Nephron progenitor cell (in vitro differentiated cells): Measurements from ENCODE around the gene HRCT1.
A peak's percentile ranks its signal among the peaks of the same experiment; 100 is the strongest.
"Not testable (repeated sequence)": the region's sequence is repeated elsewhere in the genome, so short reads cannot be mapped to it uniquely, and the experiment has no call there.

Experiments
- DNase-seq: peaks from one replicate; pipeline ENCODE4 v3.0.0; 2021
- H3K27ac Mint-ChIP-seq: 2 replicates; pipeline ENCODE4 v1.8.0; 2021; ENCODE audit warnings: mild to moderate bottlenecking, moderate library complexity, mixed read lengths
- H3K27me3 Mint-ChIP-seq: 2 replicates; pipeline ENCODE4 v1.8.0; 2021; ENCODE audit warnings: mild to moderate bottlenecking, low read depth, mixed read lengths; ENCODE audit not compliant: poor library complexity
- H3K36me3 Mint-ChIP-seq: 2 replicates; pipeline ENCODE4 v1.8.0; 2021; ENCODE audit warnings: low read depth, mixed read lengths
- H3K4me1 Mint-ChIP-seq: 2 replicates; pipeline ENCODE4 v1.8.0; 2021; ENCODE audit warnings: mixed read lengths
- H3K4me3 Mint-ChIP-seq: 2 replicates; pipeline ENCODE4 v1.8.0; 2021; ENCODE audit warnings: mild to moderate bottlenecking, moderate library complexity, mixed read lengths
- H3K9me3 Mint-ChIP-seq: 2 replicates; pipeline ENCODE4 v1.8.0; 2021; ENCODE audit warnings: mild to moderate bottlenecking, moderate library complexity, mixed read lengths
- TF ChIP-seq, protein P1 (sequence below): fragments of 200-600 bp; sonication (generic); IDR thresholded peaks from 2 replicates; pipeline ENCODE4 v1.5.0; 2021; ENCODE audit warnings: antibody characterized with exemption

The HRCT1 gene

DNA sequence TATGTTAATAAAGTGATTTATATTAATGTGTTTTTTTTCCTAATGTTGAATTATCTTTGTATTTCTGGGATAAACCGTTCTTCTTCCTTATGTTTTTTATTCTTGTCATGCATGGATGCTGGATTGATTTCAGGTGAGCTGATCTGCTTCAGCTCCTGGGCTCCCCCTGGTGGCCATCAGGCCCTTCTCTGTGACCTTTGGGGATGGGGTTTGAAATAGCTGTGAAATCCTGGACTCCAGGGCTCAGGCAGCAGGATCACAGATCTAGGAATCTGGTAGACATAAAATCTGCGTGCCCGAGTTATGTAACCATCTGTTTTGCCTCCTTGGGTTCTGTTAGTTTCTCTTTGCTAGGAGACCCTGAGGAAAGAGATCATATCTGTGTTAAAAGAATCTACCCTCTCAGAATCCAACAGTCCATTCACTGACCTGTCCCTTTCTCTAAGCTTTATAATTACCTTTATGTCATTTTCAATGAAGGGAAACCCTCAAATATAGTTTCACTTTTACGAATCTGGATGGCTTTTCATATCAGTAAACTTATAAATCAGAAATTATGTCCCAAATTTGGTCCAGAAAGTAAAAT is 23.6 kb upstream of the HRCT1 start:
- Mint-ChIP-seq H3K9me3 (peaks cover 6% of the 10 kb centered on the region), H3K27ac (no peak overlapping the region), H3K4me1 (no peaks in the 10 kb centered on the region), H3K4me3 (no peak overlapping the region), H3K36me3 (no peaks in the 10 kb centered on the region), H3K27me3 (peaks cover 22% of the 10 kb centered on the region)
- peak; percentile 90 for DNase-seq
- TF ChIP-seq, protein P1, sequence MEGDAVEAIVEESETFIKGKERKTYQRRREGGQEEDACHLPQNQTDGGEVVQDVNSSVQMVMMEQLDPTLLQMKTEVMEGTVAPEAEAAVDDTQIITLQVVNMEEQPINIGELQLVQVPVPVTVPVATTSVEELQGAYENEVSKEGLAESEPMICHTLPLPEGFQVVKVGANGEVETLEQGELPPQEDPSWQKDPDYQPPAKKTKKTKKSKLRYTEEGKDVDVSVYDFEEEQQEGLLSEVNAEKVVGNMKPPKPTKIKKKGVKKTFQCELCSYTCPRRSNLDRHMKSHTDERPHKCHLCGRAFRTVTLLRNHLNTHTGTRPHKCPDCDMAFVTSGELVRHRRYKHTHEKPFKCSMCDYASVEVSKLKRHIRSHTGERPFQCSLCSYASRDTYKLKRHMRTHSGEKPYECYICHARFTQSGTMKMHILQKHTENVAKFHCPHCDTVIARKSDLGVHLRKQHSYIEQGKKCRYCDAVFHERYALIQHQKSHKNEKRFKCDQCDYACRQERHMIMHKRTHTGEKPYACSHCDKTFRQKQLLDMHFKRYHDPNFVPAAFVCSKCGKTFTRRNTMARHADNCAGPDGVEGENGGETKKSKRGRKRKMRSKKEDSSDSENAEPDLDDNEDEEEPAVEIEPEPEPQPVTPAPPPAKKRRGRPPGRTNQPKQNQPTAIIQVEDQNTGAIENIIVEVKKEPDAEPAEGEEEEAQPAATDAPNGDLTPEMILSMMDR = peak; percentile 99

DNA sequence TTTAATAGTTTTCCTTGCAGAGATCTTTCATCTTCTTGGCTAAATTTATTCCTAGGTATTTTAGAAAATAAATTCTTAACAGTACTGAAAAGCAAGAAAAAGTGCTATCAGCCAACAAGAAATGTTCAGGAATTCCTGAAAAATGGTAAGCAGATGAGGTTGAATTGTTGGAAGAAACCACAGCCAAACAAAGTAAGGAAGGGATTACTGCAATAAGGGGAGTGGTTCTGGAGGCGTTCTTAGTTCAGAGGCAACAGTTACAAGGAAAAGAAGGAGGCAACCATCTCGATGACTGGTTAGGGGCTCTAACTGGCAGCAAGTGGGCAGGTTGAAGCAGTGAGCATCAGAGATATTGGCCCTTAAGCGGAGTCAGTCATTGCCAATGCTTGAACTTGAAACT is 23.0 kb upstream of the HRCT1 start:
- Mint-ChIP-seq H3K27me3 (peaks cover 16% of the 10 kb centered on the region), H3K36me3 (no peaks in the 10 kb centered on the region), H3K9me3 (no peaks in the 10 kb centered on the region), H3K4me3 (no peak overlapping the region), H3K4me1 (no peaks in the 10 kb centered on the region), H3K27ac (no peak overlapping the region)
- DNase-seq = no peak
- TF ChIP-seq, protein P1 = no peak

GRCh38 chr9:35884908-35885307 is 21.1 kb upstream of the HRCT1 start:
- H3K4me3 Mint-ChIP-seq, DNase-seq, H3K36me3 Mint-ChIP-seq, H3K9me3 Mint-ChIP-seq, H3K27ac Mint-ChIP-seq, H3K4me1 Mint-ChIP-seq: not testable (repeated sequence)
- H3K27me3 Mint-ChIP-seq = peaks cover 19% of the 10 kb centered on the region

- no peaks in the 10 kb centered on the region for H3K4me1 Mint-ChIP-seq
- H3K4me3 Mint-ChIP-seq = no peak overlapping the region
- no peak for DNase-seq
These were observed 14.4 kb upstream of the HRCT1 start for GRCh38 chr9:35891646-35892045.

GRCh38 chr9:35892051-35892450 is 14.0 kb upstream of the HRCT1 start:
- no peak overlapping the region for H3K4me3 Mint-ChIP-seq
- H3K9me3 Mint-ChIP-seq = no peaks in the 10 kb centered on the region
- peaks cover 61% of the 10 kb centered on the region for H3K27me3 Mint-ChIP-seq
- no peaks in the 10 kb centered on the region for H3K4me1 Mint-ChIP-seq
- DNase-seq = no peak
- TF ChIP-seq, protein P1 = no peak
- no peaks in the 10 kb centered on the region for H3K36me3 Mint-ChIP-seq
- no peak overlapping the region for H3K27ac Mint-ChIP-seq

More at GRCh38 chr9:35891646-35892045, 14.4 kb upstream of the HRCT1 start:
- H3K9me3 Mint-ChIP-seq = no peaks in the 10 kb centered on the region
- H3K27ac Mint-ChIP-seq = no peak overlapping the region
- no peaks in the 10 kb centered on the region for H3K36me3 Mint-ChIP-seq
- TF ChIP-seq, protein P1 = no peak
- H3K27me3 Mint-ChIP-seq = peaks cover 61% of the 10 kb centered on the region

GRCh38 chr9:35896570-35896969 is 9.4 kb upstream of the HRCT1 start:
- H3K9me3 Mint-ChIP-seq = no peaks in the 10 kb centered on the region
- no peak overlapping the region for H3K4me3 Mint-ChIP-seq
- no peak overlapping the region for H3K27ac Mint-ChIP-seq
- DNase-seq = no peak
- H3K27me3 Mint-ChIP-seq = peaks cover 73% of the 10 kb centered on the region
- no peaks in the 10 kb centered on the region for H3K4me1 Mint-ChIP-seq
- no peaks in the 10 kb centered on the region for H3K36me3 Mint-ChIP-seq
- TF ChIP-seq, protein P1 = no peak

- H3K9me3 Mint-ChIP-seq, DNase-seq, H3K4me3 Mint-ChIP-seq, H3K36me3 Mint-ChIP-seq, H3K27ac Mint-ChIP-seq, H3K4me1 Mint-ChIP-seq: not testable (repeated sequence)
- peaks cover 71% of the 10 kb centered on the region for H3K27me3 Mint-ChIP-seq
These were observed 8.5 kb upstream of the HRCT1 start for GRCh38 chr9:35897376-35898099.
